K562 (cell line): ENCODE data around the gene PI4K2B. TPM values are rescaled to one million over a fixed set of nuclear protein-coding genes. Genes with fewer than 3 reads are reported as not detected.

Source experiments
- ATF7 ChIP-seq: fragments of 450-650 bp; IDR thresholded peaks from 2 replicates; pipeline ENCODE4 v1.7.1; 2014; ENCODE audit warnings: mild to moderate bottlenecking, moderate library complexity
- EP400 ChIP-seq: fragments of 450-650 bp; IDR thresholded peaks from 2 replicates; pipeline ENCODE4 v1.6.1; 2017; ENCODE audit warnings: antibody characterized with exemption, mild to moderate bottlenecking, moderate library complexity
- KDM5B ChIP-seq: fragments of 200-600 bp; sonication (generic); IDR thresholded peaks from 2 replicates; pipeline ENCODE4 v1.6.1; 2012; ENCODE audit warnings: low read depth, mild to moderate bottlenecking, moderate library complexity, low read length, control low read depth, inconsistent platforms; ENCODE audit not compliant: insufficient replicate concordance
- MYNN ChIP-seq, 2 experiments: sonication (generic); formaldehyde crosslinking in 1 of 2; IDR thresholded peaks; 2 replicates each; pipeline versions ENCODE4 v1.5.0 to v1.6.1; 2016 to 2020; ENCODE audit warnings: antibody characterized with exemption in 1 of 2, missing genetic modification reagents in 1 of 2
- NR2C1 ChIP-seq, 2 experiments: fragments of 450-650 bp; IDR thresholded peaks; 2 replicates each; pipeline ENCODE4 v1.6.1; 2017; ENCODE audit warnings: mild to moderate bottlenecking in 2 of 2, antibody characterized with exemption in 1 of 2, inconsistent platforms in 1 of 2, missing compliant biosample characterization in 1 of 2, missing genetic modification characterization in 1 of 2
- PCBP2 ChIP-seq: fragments of 200-400 bp; formaldehyde crosslinking; IDR thresholded peaks from 2 replicates; pipeline ENCODE4 v1.6.1; 2018; ENCODE audit warnings: low read length, low read depth, mild to moderate bottlenecking, moderate library complexity; ENCODE audit not compliant: poor library complexity, severe bottlenecking
- POLR2G ChIP-seq: fragments of 200-400 bp; formaldehyde crosslinking; IDR thresholded peaks from 2 replicates; pipeline ENCODE4 v1.6.1; 2017; ENCODE audit warnings: low read depth, mild to moderate bottlenecking, antibody characterized with exemption, low read length, moderate library complexity
- PTRF ChIP-seq: fragments of 450-650 bp; IDR thresholded peaks from 2 replicates; pipeline ENCODE4 v1.6.1; 2016; ENCODE audit warnings: mild to moderate bottlenecking, missing genetic modification characterization, missing compliant biosample characterization
- PYGO2 ChIP-seq: fragments of 450-650 bp; IDR thresholded peaks from 2 replicates; pipeline ENCODE4 v1.6.1; 2016; ENCODE audit warnings: mild to moderate bottlenecking, missing genetic modification characterization, moderate library complexity, missing compliant biosample characterization
- RAD51 ChIP-seq: fragments of 450-650 bp; IDR thresholded peaks from 2 replicates; pipeline ENCODE4 v1.7.1; 2016; ENCODE audit warnings: low read depth, mild to moderate bottlenecking, borderline replicate concordance
- RB1 ChIP-seq: fragments of 450-650 bp; IDR thresholded peaks from 2 replicates; pipeline ENCODE4 v1.6.1; 2017; ENCODE audit warnings: low read depth, mild to moderate bottlenecking
- RUNX1 ChIP-seq: sonication (generic); IDR thresholded peaks from 2 replicates; pipeline ENCODE4 v1.6.1; 2016; ENCODE audit warnings: antibody characterized with exemption, low read depth
- SAFB2 ChIP-seq: fragments of 200-400 bp; formaldehyde crosslinking; IDR thresholded peaks from 2 replicates; pipeline ENCODE4 v1.6.1; 2018; ENCODE audit warnings: borderline replicate concordance, low read length, low read depth, moderate library complexity; ENCODE audit not compliant: severe bottlenecking
- SIN3B ChIP-seq: fragments of 450-650 bp; IDR thresholded peaks from 2 replicates; pipeline ENCODE4 v1.6.1; 2017; ENCODE audit warnings: low read depth, mild to moderate bottlenecking, moderate library complexity
- STAT5A ChIP-seq: IDR thresholded peaks from 2 replicates; pipeline ENCODE4 v1.6.1; 2012; ENCODE audit warnings: low read length, inconsistent platforms, borderline replicate concordance
- STAT5B ChIP-seq: fragments of 250-450 bp; sonication (Bioruptor Pico); IDR thresholded peaks from 2 replicates; pipeline ENCODE4 v1.8.0; 2021; ENCODE audit warnings: mild to moderate bottlenecking, inconsistent platforms
- TCF7 ChIP-seq: sonication (generic); IDR thresholded peaks from 2 replicates; pipeline ENCODE4 v1.6.1; 2016; ENCODE audit warnings: antibody characterized with exemption, borderline replicate concordance
- TEAD4 ChIP-seq, 2 experiments: sonication (generic) in 1 of 2; formaldehyde crosslinking in 1 of 2; IDR thresholded peaks; 2 replicates each; pipeline versions ENCODE4 v1.6.1 to v1.8.0; 2012 to 2022; ENCODE audit warnings: borderline replicate concordance in 1 of 2, inconsistent platforms in 1 of 2, low read length in 1 of 2, mild to moderate bottlenecking in 1 of 2, missing genetic modification reagents in 1 of 2
- ZC3H4 ChIP-seq: sonication (generic); formaldehyde crosslinking; IDR thresholded peaks from 2 replicates; pipeline ENCODE4 v1.9.0; 2021; ENCODE audit warnings: missing genetic modification reagents, borderline replicate concordance
- ZEB2 ChIP-seq: fragments of 450-650 bp; IDR thresholded peaks from 2 replicates; pipeline ENCODE4 v1.6.1; 2016
- ZNF174 ChIP-seq: fragments of 250-450 bp; sonication (Bioruptor Pico); IDR thresholded peaks from 2 replicates; pipeline ENCODE4 v1.4.0; 2020; ENCODE audit warnings: mild to moderate bottlenecking
- ZNF324 ChIP-seq: fragments of 250-450 bp; sonication (Bioruptor Pico); IDR thresholded peaks from 2 replicates; pipeline ENCODE4 v1.4.0; 2020; ENCODE audit warnings: mild to moderate bottlenecking
- ZNF431 ChIP-seq: sonication (generic); formaldehyde crosslinking; IDR thresholded peaks from 2 replicates; pipeline ENCODE4 v1.8.0; 2022; ENCODE audit warnings: mild to moderate bottlenecking, missing genetic modification reagents
- ZNF644 ChIP-seq: fragments of 200-800 bp; sonication (Bioruptor generic); IDR thresholded peaks from 2 replicates; pipeline ENCODE4 v1.6.1; 2016; ENCODE audit warnings: low read depth, missing genetic modification characterization, missing compliant biosample characterization
- ZSCAN32 ChIP-seq: fragments of 450-650 bp; formaldehyde crosslinking; IDR thresholded peaks from 2 replicates; pipeline ENCODE4 v1.4.0; 2020; ENCODE audit warnings: mild to moderate bottlenecking, moderate library complexity
- polyA plus RNA-seq, 8 experiments: library from polyadenylated mRNA; depleted of rRNA in 4 of 8; stranded (reverse) in 5 of 8; unstranded in 3 of 8; fragments of >200 nt; fragmentation: Nextera tagmentation in 2 of 8; fragmentation: Illumina TruSeq in 1 of 8; extraction: Ambion mirVana in 2 of 8; extraction: Trizol in 1 of 8; gene quantifications; 2 replicates each; pipeline versions ENCODE4 v1.2.1 to v1.2.3, GENCODE V29; 2011 to 2014; ENCODE audit warnings: inconsistent platforms in 1 of 8, missing spikeins in 1 of 8
- total RNA-seq, 7 experiments: library from RNA; depleted of rRNA in 6 of 7; stranded (reverse); fragments of >200 nt in 6 of 7; fragmentation: Illumina TruSeq in 2 of 7; extraction: Trizol in 2 of 7; gene quantifications; 2 replicates each; pipeline versions ENCODE4 v1.2.1 to v1.2.3, GENCODE V29; 2011 to 2021; ENCODE audit warnings: low replicate concordance in 1 of 7
- TF ChIP-seq, protein P1 (sequence below): fragments of 250-450 bp; sonication (Bioruptor Pico); IDR thresholded peaks from 2 replicates; pipeline ENCODE4 v1.8.0; 2022; ENCODE audit warnings: inconsistent platforms
- TF ChIP-seq, protein P2 (sequence below): fragments of 250-450 bp; sonication (Bioruptor Pico); IDR thresholded peaks from 2 replicates; pipeline ENCODE4 v1.4.0; 2020; ENCODE audit warnings: borderline replicate concordance

PI4K2B gene
- total and polyA plus RNA-seq, 9 of the 15 experiments (the other 6 are each of a cell fraction or from before 2014, with no cell fraction given), result 4.5 to 21.4 (median 16.5) TPM

DNA sequence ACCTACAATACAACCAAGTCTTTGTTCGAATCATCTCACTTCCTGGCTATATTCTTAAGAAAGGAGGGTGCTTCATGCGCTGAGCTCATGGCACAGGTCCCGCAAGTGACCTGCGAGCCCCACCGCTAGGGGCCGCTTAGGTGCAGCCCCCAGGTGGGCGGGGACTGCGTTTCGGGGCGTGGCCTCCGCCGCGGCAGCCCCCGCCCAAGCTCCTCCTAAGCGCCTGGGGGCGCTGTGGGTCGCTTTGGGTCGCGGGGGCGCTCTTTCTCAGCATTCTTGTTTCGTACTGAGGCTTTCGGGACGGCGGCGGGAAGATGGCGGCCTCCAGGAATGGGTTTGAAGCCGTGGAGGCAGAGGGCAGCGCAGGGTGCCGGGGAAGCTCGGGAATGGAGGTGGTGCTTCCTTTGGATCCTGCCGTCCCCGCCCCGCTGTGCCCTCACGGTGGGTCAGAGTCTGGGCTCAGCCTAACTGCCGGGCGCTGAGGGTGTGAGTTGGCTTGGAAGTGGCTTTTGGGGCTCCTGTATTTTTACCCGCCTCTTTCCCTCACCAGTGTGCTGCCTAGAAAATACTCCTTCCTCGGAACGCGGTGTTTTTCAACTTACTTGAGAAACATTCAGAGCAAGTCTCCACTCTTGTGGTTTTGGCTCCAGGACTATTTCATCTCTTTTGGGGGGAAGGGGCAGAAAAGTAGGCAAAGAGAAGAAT lies 78.8 kb downstream of the PI4K2B start, which contains the start of gene ZCCHC4 (continued):
- TF ChIP-seq ZC3H4 (CRISPR knock-in tag) (no peak), SIN3B (peak; percentile 98), ZNF644 (peak; percentile 44; the same call in 1 of the 2 replicates), PCBP2 (no peak), PTRF (tag) (no peak), POLR2G (peak; percentile 97), ZNF324 (no peak), STAT5A (peak; percentile 50; the same call in 1 of the 2 replicates), SAFB2 (no peak), TCF7 (no peak), EP400 (peak; percentile 80), PYGO2 (no peak), RUNX1 (no peak), STAT5B (CRISPR knock-in tag) (no peak), MYNN (IDR thresholded peaks at IDR 0.05) (peak; percentile 43; the same call in 1 of the 2 replicates), MYNN (CRISPR knock-in tag; IDR thresholded peaks at IDR 0.05) (no peak), ATF7 (peak; percentile 83), ZSCAN32 (CRISPR knock-in tag) (no peak), ZNF174 (CRISPR knock-in tag) (no peak), RAD51 (no peak), RB1 (peak; percentile 95), KDM5B (peak; percentile 85), ZEB2 (no peak), TEAD4 (IDR thresholded peaks at IDR 0.05; ENCODE audit: low read length) (peak; percentile 76), TEAD4 (CRISPR knock-in tag; IDR thresholded peaks at IDR 0.05; ENCODE audit: borderline replicate concordance) (no peak), ZNF431 (CRISPR knock-in tag) (peak; percentile 27; the same call in 1 of the 2 replicates), NR2C1 (IDR thresholded peaks at IDR 0.05) (peak; percentile 86), NR2C1 (tag; IDR thresholded peaks at IDR 0.05) (peak; percentile 49)
- TF ChIP-seq, protein P1, sequence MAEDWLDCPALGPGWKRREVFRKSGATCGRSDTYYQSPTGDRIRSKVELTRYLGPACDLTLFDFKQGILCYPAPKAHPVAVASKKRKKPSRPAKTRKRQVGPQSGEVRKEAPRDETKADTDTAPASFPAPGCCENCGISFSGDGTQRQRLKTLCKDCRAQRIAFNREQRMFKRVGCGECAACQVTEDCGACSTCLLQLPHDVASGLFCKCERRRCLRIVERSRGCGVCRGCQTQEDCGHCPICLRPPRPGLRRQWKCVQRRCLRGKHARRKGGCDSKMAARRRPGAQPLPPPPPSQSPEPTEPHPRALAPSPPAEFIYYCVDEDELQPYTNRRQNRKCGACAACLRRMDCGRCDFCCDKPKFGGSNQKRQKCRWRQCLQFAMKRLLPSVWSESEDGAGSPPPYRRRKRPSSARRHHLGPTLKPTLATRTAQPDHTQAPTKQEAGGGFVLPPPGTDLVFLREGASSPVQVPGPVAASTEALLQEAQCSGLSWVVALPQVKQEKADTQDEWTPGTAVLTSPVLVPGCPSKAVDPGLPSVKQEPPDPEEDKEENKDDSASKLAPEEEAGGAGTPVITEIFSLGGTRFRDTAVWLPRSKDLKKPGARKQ (CRISPR knock-in tag), result no peak
- TF ChIP-seq, protein P2, sequence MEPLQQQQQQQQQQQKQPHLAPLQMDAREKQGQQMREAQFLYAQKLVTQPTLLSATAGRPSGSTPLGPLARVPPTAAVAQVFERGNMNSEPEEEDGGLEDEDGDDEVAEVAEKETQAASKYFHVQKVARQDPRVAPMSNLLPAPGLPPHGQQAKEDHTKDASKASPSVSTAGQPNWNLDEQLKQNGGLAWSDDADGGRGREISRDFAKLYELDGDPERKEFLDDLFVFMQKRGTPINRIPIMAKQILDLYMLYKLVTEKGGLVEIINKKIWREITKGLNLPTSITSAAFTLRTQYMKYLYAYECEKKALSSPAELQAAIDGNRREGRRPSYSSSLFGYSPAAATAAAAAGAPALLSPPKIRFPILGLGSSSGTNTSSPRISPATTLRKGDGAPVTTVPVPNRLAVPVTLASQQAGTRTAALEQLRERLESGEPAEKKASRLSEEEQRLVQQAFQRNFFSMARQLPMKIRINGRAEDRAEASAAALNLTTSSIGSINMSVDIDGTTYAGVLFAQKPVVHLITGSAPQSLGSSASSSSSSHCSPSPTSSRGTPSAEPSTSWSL, result no peak
